Measurements from ENCODE around the gene NIFK. TPM values are rescaled to one million over a fixed set of nuclear protein-coding genes. Genes with fewer than 3 reads are reported as not detected.

NIFK gene
- total and polyA plus RNA-seq, 2 of the 4 experiments (the other 2 are of a cell fraction) = 19.5 to 24.3 TPM

DNA sequence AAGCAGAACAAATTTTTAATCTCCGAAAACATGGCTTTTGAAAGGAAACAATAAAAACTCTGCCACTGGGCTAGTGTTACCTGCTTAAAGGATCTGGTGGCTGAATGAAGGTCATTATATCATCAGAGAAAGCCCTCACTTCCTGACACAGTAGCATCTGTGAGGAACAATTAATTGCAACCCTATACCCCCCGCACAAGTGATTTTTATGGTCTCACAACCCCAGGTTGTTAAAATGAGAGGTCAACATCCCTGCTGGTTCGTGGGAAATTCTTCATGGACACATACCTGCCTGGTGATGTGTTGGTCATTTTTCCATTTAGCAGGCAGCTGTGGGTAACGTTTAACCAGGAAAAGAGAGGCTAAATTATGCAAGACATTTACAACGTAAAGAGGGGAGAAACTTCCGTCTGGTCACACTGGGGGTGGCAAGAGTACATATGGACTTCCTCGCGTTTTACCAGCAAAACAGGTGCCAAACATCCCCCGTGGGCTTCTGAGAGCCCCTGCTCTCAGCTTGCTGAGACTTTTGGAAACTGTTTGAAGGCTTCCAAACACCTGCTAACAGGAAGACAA, 29.2 kb downstream of the NIFK start:
- Histone ChIP-seq H2BK5ac (ENCODE audit: low read depth, low read length, poor library complexity, severe bottlenecking) (no peak overlapping the region), H3K9me1 (ENCODE audit: insufficient read depth, low read length) (peaks cover 7% of the 10 kb centered on the region), H3K36me3 (ENCODE audit: control insufficient read depth, insufficient read depth, low read length) (no peaks in the 10 kb centered on the region), H3K9me3 (ENCODE audit: control insufficient read depth, insufficient read depth, low read length) (no peaks in the 10 kb centered on the region), H3K9ac (ENCODE audit: low read depth, low read length) (no peak overlapping the region), H3K18ac (ENCODE audit: low read depth, low read length) (no peak overlapping the region), H3K4me1 (ENCODE audit: control insufficient read depth, insufficient read depth, low read length) (peaks cover 10% of the 10 kb centered on the region), H4K8ac (ENCODE audit: low read depth in 2 of 2, low read length in 2 of 2) (no peak overlapping the region), H3K56ac (ENCODE audit: extremely low read depth, insufficient read depth, low read length) (no peak overlapping the region), H3K79me1 (ENCODE audit: low read depth in 1 of 2, low read length in 2 of 2) (no peaks in the 10 kb centered on the region), H3K4ac (ENCODE audit: low read depth, low read length) (no peak overlapping the region), H3K23ac (ENCODE audit: low read depth, low read length) (no peak overlapping the region), H3K4me3 (ENCODE audit: insufficient read depth, low read depth, low read length) (no peak overlapping the region), H3K4me2 (ENCODE audit: low read depth, low read length) (no peak overlapping the region), H2AFZ (replicated peaks; ENCODE audit: low read length, poor library complexity) (no peak overlapping the region), H3K14ac (replicated peaks; ENCODE audit: low read depth, low read length) (no peak overlapping the region), H3K27me3 (ENCODE audit: control insufficient read depth, insufficient read depth, low read length) (no peaks in the 10 kb centered on the region), H2BK15ac (ENCODE audit: low read depth, low read length) (no peak overlapping the region), H4K20me1 (ENCODE audit: insufficient read depth, low read length) (no peaks in the 10 kb centered on the region), H3K27ac (ENCODE audit: insufficient read depth, low read length) (no peak overlapping the region), H2AK5ac (ENCODE audit: low read depth, low read length) (no peak overlapping the region), H4K5ac (ENCODE audit: low read depth, low read length) (no peak overlapping the region), H4K91ac (ENCODE audit: insufficient read depth, low read depth, low read length) (no peak overlapping the region), H2AK9ac (replicated peaks; ENCODE audit: low read depth, low read length, poor library complexity) (no peak overlapping the region), H2BK20ac (ENCODE audit: low read depth, low read length) (no peak overlapping the region), H2BK120ac (ENCODE audit: low read depth, low read length) (no peak overlapping the region)
- TF ChIP-seq RFX5 (IDR thresholded peaks at IDR 0.05; ENCODE audit: low read depth, low read length) (no peak), RCOR1 (IDR thresholded peaks at IDR 0.05; ENCODE audit: insufficient replicate concordance, low read length) (no peak), CEBPB (IDR thresholded peaks at IDR 0.05; ENCODE audit: low read depth, low read length) (no peak), CHD1 (IDR thresholded peaks at IDR 0.05; ENCODE audit: low read depth, low read length) (no peak), POLR2A (IDR thresholded peaks at IDR 0.05; ENCODE audit: low read depth, low read length) (no peak), FOS (IDR thresholded peaks at IDR 0.05; ENCODE audit: low read depth, low read length) (no peak), BHLHE40 (IDR thresholded peaks at IDR 0.05; ENCODE audit: low read depth, low read length) (no peak), NFE2L2 (IDR thresholded peaks at IDR 0.05; ENCODE audit: low read depth, low read length) (no peak), RAD21 (IDR thresholded peaks at IDR 0.05; ENCODE audit: low read length) (no peak), SMC3 (IDR thresholded peaks at IDR 0.05; ENCODE audit: low read depth, low read length) (no peak), MAFK (IDR thresholded peaks at IDR 0.05; ENCODE audit: low read depth, low read length) (no peak), MAZ (IDR thresholded peaks at IDR 0.05; ENCODE audit: borderline replicate concordance, low read depth, low read length) (no peak), MXI1 (IDR thresholded peaks at IDR 0.05; ENCODE audit: borderline replicate concordance, low read depth, low read length) (no peak)
- TF ChIP-seq, protein P1, sequence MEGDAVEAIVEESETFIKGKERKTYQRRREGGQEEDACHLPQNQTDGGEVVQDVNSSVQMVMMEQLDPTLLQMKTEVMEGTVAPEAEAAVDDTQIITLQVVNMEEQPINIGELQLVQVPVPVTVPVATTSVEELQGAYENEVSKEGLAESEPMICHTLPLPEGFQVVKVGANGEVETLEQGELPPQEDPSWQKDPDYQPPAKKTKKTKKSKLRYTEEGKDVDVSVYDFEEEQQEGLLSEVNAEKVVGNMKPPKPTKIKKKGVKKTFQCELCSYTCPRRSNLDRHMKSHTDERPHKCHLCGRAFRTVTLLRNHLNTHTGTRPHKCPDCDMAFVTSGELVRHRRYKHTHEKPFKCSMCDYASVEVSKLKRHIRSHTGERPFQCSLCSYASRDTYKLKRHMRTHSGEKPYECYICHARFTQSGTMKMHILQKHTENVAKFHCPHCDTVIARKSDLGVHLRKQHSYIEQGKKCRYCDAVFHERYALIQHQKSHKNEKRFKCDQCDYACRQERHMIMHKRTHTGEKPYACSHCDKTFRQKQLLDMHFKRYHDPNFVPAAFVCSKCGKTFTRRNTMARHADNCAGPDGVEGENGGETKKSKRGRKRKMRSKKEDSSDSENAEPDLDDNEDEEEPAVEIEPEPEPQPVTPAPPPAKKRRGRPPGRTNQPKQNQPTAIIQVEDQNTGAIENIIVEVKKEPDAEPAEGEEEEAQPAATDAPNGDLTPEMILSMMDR (conservative IDR thresholded peaks at IDR 0.05; ENCODE audit: low read depth, low read length) = no peak
- TF ChIP-seq, protein P2, sequence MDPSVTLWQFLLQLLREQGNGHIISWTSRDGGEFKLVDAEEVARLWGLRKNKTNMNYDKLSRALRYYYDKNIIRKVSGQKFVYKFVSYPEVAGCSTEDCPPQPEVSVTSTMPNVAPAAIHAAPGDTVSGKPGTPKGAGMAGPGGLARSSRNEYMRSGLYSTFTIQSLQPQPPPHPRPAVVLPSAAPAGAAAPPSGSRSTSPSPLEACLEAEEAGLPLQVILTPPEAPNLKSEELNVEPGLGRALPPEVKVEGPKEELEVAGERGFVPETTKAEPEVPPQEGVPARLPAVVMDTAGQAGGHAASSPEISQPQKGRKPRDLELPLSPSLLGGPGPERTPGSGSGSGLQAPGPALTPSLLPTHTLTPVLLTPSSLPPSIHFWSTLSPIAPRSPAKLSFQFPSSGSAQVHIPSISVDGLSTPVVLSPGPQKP (IDR thresholded peaks at IDR 0.05; ENCODE audit: borderline replicate concordance, low read depth, low read length) = no peak
- TF ChIP-seq, protein P3, sequence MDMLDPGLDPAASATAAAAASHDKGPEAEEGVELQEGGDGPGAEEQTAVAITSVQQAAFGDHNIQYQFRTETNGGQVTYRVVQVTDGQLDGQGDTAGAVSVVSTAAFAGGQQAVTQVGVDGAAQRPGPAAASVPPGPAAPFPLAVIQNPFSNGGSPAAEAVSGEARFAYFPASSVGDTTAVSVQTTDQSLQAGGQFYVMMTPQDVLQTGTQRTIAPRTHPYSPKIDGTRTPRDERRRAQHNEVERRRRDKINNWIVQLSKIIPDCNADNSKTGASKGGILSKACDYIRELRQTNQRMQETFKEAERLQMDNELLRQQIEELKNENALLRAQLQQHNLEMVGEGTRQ (IDR thresholded peaks at IDR 0.05; ENCODE audit: low read depth, low read length) = no peak
- intact Hi-C loops (cut with micrococcal nuclease) = no loop called here
- dilution Hi-C loops (cut with HindIII; ENCODE audit: low sequenced_read_pairs, unreplicated experiment) = no loop called here
- 35% methylated on average over 2 of the region's 9 CpGs; no CpG with 5 or more reads in 1 of the 2 experiments for WGBS, 2 experiments (ENCODE audit: extremely low coverage in 2 of 2, insufficient read length in 1 of 2)
- BruUV-seq (replicated peaks) = no TSS peak
- DNase-seq (no peak), ATAC-seq (ENCODE audit: low read depth) (no peak)
- in situ Hi-C loops (cut with MboI; ENCODE audit: low sequenced_read_pairs) = no loop called here
- POLR2A ChIA-PET (ENCODE audit: unreplicated experiment) = no interaction called here
- CTCF ChIA-PET = no interaction called here
